Measurements from ENCODE around the gene SORL1. TPM values are rescaled to one million over a fixed set of nuclear protein-coding genes. Genes with fewer than 3 reads are reported as not detected.
A peak's percentile ranks its signal among the peaks of the same experiment; 100 is the strongest.
"Not testable (repeated sequence)": the region's sequence is repeated elsewhere in the genome, so short reads cannot be mapped to it uniquely, and the experiment has no call there.

The SORL1 gene, protein sequence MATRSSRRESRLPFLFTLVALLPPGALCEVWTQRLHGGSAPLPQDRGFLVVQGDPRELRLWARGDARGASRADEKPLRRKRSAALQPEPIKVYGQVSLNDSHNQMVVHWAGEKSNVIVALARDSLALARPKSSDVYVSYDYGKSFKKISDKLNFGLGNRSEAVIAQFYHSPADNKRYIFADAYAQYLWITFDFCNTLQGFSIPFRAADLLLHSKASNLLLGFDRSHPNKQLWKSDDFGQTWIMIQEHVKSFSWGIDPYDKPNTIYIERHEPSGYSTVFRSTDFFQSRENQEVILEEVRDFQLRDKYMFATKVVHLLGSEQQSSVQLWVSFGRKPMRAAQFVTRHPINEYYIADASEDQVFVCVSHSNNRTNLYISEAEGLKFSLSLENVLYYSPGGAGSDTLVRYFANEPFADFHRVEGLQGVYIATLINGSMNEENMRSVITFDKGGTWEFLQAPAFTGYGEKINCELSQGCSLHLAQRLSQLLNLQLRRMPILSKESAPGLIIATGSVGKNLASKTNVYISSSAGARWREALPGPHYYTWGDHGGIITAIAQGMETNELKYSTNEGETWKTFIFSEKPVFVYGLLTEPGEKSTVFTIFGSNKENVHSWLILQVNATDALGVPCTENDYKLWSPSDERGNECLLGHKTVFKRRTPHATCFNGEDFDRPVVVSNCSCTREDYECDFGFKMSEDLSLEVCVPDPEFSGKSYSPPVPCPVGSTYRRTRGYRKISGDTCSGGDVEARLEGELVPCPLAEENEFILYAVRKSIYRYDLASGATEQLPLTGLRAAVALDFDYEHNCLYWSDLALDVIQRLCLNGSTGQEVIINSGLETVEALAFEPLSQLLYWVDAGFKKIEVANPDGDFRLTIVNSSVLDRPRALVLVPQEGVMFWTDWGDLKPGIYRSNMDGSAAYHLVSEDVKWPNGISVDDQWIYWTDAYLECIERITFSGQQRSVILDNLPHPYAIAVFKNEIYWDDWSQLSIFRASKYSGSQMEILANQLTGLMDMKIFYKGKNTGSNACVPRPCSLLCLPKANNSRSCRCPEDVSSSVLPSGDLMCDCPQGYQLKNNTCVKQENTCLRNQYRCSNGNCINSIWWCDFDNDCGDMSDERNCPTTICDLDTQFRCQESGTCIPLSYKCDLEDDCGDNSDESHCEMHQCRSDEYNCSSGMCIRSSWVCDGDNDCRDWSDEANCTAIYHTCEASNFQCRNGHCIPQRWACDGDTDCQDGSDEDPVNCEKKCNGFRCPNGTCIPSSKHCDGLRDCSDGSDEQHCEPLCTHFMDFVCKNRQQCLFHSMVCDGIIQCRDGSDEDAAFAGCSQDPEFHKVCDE (N-terminal part only)
- total RNA-seq = 100 to 1,000 TPM; 130 to 132 TPM
- long read RNA-seq, full-length matches to known transcripts = 4 of 69 reads
- long read RNA-seq, partial matches to known transcripts = 30 of 69 reads
- long read RNA-seq, other reads (novel, unspliced or antisense) = 35 of 69 reads

DNA sequence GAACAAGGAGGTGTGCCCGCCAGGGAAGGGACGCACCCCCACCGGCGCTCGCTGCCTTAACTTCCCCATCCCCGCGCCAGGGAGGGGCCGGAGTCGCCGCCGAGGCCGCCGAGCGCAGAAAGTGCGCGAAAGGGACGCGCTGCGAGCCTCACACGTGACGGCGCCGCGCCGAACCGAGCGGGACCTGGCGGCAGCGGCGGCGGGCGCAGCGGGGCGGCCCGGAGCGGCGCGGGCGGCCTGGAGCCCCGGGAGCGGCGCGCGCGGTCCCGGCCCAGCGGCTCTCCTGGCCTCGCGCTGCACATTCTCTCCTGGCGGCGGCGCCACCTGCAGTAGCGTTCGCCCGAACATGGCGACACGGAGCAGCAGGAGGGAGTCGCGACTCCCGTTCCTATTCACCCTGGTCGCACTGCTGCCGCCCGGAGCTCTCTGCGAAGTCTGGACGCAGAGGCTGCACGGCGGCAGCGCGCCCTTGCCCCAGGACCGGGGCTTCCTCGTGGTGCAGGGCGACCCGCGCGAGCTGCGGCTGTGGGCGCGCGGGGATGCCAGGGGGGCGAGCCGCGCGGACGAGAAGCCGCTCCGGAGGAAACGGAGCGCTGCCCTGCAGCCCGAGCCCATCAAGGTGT is at the start of gene SORL1:
Gene SORL1 (plus strand): TSS at position 329 of the 623 bp plus-strand sequence. CDS start 18 bp downstream, at position 347.
- peak; percentile 63 to 88 for DNase-seq
- ATAC-seq = peak; percentile 64
- intact Hi-C loops (cut with DNase I, micrococcal nuclease) = no loop called here

DNA sequence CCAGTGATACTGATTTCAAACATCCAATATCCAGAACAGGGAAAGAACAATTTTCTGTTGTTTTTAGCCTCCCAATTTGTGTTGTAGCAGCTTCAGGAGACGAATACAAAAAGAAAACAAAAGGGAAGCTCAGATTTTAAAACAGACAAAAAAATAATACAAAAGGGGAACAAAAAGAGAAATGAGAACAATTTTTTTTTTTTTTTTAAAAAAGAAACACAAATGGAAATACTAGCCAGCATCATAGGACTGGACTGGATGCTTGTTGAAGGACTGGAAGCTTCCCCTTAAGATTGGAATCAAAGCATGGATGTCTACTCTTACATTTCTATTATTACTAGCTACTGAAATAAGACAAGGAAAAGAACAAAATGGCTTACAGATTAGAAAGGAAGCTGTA is 46.5 kb upstream of the SORL1 start:
- no peak for ATAC-seq

DNA sequence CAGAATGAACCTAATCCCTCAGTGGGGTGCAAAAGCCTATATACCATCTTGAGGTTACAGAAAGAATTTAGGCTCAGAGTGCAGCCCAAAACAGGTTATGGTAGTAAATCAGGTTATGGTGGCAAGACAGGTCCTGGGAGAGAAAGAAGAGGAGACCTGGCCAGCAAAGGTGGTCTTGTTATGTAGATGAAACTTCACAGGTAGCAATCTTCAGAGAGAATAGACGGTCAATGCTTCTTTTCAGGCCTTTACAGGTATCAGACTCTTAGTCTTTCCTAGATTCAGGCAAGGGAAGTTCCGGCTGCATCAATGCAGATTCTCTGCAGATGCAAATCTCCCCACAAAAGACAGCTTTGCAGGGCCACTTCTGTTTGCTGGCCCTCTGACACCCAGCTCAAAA is 45.8 kb upstream of the SORL1 start:
- ATAC-seq (no peak), DNase-seq (no peak)
- intact Hi-C loops (cut with DNase I, micrococcal nuclease) = no loop called here

More for the DNA sequence above, 46.5 kb upstream of the SORL1 start:
- DNase-seq = no peak
- intact Hi-C loops (cut with DNase I, micrococcal nuclease) = no loop called here

DNA sequence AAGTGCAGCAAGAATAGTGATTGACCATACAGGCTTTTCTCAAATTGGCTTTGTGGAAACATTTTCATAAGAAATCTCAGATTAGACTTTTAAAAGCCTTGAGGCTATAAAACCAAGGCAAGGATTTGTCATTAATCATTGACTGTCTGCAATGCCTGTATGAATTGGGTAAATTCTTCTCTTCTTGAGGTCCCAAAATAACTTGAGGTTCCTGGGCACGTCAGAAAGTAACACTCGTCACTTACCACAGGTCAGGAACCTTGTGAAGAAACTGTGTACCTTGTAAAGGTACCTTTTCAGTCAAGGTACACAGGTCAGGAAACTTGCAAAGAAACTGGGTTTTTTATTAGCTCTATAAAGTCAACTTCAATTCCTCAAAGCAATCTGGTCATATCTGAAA is 43.3 kb upstream of the SORL1 start:
- no peak for DNase-seq
- intact Hi-C loops (cut with DNase I, micrococcal nuclease) = no loop called here
- peak; percentile 94 for ATAC-seq

DNA sequence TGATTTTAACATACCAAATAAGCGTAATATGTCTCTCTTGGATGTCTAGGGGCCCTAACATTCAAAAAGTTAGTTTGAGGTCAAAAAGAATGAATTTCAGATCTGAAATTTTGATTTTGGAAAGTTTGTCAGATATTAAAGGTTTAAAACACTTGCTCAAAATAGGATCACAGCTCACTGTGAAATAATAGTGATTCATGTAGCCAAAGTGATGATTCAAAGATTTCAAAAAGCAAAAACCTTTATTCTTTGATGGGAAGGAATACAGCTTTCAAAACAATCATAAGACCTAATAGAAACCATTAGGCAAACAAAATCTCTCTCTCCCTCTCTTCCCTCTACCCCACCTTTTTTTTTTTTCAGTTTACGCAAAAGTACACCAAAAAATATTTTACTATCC is 42.1 kb upstream of the SORL1 start:
- DNase-seq; ATAC-seq; intact Hi-C loops (cut with DNase I, micrococcal nuclease): not testable (repeated sequence)

DNA sequence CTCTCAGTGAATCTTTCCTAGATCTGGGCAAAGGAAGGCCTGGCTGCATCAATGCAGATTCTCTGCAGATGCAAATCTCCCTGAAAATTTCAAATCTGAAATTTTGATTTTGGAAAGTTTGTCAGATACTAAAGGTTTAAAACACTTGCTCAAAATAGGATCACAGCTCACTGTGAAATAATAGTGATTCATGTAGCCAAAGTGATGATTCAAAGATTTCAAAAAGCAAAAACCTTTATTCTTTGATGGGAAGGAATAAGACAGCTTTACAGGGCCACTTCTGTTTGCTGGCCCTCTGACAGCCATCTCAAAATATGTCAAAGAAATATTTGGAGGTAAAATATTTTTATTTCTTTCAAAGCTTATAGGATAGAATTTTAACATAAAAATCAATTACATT is 40.8 kb upstream of the SORL1 start:
- intact Hi-C loops (cut with DNase I, micrococcal nuclease); ATAC-seq; DNase-seq: not testable (repeated sequence)

DNA sequence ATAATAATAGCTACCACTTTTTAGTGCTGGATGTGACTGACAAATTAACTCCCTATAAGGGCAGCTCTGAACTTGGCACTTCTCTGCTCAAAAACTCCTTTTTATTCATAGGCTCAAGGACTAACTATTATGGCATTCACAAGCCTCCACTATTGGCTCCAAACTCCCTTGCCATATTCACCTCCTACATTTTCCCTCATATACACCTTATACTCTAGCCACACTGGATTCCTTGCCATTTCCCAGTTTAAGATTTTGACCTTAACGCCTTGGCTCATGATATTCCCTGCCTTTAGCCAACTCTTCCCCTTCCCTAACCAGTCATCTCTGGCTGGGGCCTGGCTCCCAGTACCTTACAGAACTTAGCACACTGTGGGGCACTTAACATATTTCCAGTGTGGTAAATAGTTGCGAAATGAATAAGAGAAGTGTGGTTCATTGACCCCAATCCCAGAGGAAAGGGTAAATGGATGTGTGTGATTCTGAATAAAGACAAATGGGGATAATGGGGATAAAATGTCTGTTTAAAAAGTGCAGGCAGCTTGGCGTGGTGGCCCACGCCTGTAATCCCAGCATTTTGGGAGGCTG is 40.0 kb upstream of the SORL1 start:
- DNase-seq (no peak), ATAC-seq (no peak)
- intact Hi-C loops (cut with DNase I, micrococcal nuclease) = no loop called here

DNA sequence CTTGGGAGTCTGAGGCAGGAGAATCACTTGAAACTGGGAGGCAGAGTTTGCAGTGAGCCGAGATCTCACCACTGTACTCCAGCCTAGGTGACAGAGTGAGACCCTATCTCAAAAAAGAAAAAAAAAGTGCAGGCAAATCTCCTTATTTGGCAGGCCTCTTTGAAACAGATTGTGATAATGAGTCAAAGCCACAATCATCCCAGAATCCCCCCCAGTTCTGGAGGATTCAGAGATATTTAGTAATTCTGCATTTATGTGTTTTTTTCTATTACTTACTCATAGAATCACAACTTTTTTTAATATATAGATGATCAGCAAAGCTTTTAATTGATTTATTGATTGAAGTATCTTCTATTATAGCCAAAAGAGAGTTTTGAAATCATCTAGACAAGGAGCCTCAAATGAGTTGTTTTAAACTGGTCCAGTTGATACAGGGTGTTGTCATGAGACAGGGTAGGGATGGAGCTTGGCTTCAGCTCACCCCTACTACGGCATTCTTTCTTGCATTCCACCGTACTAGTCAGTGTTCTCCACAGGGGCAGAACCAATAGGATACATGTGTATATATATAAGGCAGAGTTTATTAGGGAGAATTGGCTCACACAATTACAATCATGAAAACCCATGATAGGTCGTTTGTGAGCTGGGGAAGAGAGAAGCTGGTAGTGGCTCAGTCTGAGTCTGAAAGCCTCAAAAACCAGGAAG is 39.3 kb upstream of the SORL1 start:
- ATAC-seq (no peak), DNase-seq (no peak)
- intact Hi-C loops (cut with DNase I, micrococcal nuclease) = no loop called here

DNA sequence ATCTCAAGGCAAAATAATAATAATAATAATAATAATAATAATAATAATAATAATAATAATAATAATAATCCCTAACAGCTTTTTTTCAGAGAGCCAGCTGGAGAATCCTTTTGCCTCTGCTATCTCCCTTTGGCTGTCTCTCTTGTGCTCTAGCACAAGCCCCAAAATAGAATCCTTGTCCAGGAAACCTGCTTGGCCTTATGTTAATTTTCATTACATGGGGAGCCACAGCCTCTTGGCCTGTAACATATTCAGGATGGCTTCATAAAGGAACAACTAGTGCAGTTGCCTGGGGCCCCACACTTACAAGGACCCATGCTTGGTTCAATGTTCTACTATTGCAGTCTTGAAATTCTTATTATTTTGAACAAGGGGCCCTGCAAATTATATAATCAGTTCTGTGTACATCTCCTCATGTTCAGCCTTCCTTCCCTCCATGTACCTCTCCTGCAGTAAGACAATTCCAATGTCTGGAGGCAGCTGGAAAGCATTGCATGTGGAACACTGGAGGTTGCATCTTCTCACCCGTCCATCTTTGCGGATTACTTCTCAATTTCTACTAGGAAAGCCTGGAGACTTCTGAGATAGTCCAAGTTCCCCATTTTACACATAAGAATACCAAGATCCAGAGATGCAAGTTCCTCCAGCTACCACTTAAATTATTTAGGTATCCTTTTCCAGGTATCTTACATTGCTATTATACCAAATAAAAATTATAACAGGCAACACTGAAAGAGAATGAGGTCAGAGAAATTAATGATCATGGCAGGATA is 37.8 kb upstream of the SORL1 start:
- ATAC-seq = no peak
- DNase-seq = no peak
- intact Hi-C loops (cut with DNase I, micrococcal nuclease) = no loop called here

DNA sequence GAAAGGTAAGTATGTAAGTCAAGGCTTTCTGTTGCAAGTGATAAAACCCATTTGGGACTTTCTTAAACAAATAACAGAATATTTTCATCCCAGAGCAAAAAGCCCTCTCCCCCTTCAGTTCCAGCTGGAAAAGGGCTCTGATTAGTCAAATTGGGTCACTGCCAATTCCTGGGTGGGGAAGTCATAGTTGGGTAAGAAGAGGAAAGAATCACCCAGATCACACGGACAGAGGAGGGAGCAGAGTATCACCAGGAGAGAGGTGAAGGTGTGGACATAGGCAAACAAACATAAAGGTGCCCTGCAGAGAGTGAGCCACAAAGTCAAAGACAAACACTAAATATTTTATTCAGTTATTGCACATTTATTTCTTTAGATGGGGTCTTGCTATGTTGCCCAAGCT is 36.3 kb upstream of the SORL1 start:
- peak; percentile 35 to 46 for DNase-seq
- intact Hi-C loops (cut with DNase I, micrococcal nuclease) = no loop called here
- peak; percentile 81 for ATAC-seq

DNA sequence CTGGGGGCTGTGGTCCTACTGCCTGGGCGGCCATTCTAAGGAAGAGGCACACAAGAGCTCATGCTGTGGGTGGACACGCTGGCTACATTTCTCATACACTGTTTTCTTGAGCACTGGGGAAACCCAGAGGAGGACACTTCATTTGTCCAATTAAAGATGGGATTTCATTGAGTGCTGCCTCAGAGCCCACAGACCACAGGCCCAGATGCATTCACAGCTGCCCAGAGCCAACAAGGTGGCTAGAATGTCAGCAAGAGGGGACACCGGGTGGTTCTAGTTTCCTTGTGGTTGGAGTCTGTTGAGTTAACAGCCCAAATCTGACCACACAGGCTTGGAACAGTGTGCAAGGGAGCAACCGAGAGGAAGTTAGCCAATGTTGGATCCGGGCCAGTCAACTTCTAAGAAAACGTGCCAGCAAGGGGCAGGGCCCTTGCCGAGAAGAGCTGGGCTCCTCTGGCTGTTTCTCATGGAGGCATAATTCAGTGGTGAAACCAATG is 35.0 kb upstream of the SORL1 start:
- peak; percentile 89 to 91 for DNase-seq
- peak; percentile 89 for ATAC-seq
- intact Hi-C loops (cut with DNase I, micrococcal nuclease) = no loop called here

DNA sequence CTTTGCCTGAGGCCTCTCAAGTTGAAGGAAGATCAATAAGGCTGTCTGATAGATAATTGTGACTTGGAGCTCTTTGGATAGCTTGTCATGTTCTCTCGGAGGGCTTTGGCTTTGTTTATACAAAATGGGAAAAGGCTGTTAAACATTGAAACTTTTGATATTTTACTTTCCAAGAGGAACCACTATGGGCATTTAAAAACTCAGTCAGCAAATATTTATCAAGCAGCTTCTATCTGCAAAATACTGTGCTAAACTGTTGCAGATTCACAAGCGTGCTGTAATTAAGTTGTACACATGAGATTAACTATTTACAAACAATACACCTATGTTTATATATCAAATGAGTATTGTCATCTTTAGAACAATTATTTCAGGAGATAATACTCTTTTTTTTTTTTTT is 34.5 kb upstream of the SORL1 start:
- no peak for DNase-seq
- ATAC-seq = no peak
- intact Hi-C loops (cut with DNase I, micrococcal nuclease) = no loop called here

DNA sequence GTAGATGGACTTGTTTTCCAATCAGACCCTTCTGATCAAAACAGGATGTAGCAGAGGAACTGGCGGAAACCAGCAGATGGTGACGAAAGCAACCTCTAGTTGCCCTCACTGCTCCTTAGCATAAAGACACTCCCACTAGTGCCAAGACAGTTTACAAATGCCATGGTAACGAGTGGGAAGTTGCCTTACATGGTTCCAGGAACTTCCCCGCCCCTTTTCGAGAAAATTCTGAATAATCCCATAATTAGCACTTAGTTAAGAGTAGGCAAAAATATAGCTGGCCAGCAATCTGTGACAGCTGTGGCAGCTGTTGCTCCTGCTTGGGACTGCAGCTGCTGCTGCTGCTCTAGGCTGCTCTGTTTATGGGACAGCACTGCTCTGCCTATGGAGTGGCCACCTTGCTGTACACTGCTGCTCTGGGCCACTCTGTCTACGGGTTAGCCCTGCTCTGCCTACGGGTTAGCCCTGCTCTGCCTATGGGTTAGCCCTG is 33.4 kb upstream of the SORL1 start:
- intact Hi-C loops (cut with DNase I, micrococcal nuclease) = no loop called here
- no peak for DNase-seq
- ATAC-seq = no peak

DNA sequence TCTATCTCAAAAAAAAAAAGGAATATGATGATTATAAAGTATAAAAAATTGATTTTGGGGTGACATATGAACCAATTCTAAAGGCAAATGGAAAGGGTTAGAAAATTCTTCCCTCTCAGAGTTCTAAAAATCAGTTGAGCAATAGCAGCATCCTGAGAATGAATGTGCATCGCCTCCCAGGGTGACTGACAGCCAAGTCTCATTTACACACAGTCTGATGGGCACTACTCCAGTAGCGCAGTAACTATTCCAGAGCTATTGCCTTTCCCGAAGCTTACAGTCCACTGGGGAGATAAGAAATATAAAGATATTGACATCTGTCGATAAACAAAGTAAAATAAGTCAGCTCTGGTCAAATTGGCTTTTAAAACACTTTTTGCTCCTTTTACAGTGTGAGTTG is 32.3 kb upstream of the SORL1 start:
- no peak for ATAC-seq
- intact Hi-C loops (cut with DNase I, micrococcal nuclease) = no loop called here
- no peak for DNase-seq

DNA sequence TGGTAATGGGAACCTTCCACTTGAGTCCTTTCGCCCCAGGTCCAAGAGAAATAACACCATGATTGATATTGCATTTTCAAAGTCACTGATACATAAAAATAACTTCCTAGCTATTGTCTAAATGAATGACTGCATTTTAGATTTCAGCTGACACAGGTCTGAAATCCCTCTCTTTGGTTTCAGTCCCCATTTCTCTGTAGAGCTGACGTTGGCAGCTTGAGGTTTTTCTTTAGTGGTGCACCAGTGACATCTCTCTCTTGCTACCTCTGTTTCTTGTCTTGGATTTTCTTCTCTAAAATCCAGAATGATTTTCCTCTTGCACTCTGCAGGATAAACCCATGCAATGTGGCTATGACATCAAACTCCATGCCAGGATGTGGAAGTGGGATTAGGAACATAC is 31.7 kb upstream of the SORL1 start:
- no peak for DNase-seq
- intact Hi-C loops (cut with DNase I, micrococcal nuclease) = no loop called here
- no peak for ATAC-seq

DNA sequence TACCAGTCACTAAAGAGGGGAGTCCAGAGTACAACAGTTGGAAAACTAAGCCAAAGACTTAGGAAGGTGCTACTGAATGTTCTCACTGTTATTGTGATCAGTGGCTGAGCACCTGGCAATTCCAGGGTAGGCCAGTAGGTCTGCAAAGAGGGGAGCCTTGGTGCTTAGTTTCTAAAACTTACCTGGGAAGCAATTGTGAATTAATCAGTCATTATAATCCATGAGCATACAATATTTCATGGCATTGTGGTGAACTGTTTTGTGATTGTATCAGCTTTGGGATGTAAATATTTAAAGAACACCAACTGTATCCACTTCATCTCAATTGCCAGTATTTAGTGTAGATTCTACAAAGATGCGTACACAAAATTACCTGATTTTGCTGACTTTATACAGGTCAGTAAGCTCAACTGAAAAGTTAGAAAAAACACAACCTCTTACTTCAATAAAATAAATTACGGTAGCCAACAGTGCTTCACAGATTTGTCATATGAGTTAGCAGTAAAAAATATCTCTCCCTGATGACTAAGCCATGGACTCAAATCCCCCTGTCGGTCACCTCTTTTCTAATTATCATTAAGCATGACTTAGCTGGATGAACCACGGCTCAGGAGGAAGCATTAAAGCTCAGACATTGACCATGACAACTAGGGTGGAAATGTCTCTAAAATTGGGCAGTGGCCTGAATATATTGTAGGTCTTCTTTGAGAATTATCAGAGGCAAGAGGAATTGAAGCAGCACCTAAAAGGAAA is 30.8 kb upstream of the SORL1 start:
- intact Hi-C loops (cut with DNase I, micrococcal nuclease) = no loop called here
- ATAC-seq = no peak
- DNase-seq = no peak

All from left colon (tissue), 2 donors.